ENCODE measurements around the gene LCLAT1. TPM values are rescaled to one million over a fixed set of nuclear protein-coding genes. Genes with fewer than 3 reads are reported as not detected.

LCLAT1 gene
- polyA plus RNA-seq, 1 donor = 7.4 TPM

DNA sequence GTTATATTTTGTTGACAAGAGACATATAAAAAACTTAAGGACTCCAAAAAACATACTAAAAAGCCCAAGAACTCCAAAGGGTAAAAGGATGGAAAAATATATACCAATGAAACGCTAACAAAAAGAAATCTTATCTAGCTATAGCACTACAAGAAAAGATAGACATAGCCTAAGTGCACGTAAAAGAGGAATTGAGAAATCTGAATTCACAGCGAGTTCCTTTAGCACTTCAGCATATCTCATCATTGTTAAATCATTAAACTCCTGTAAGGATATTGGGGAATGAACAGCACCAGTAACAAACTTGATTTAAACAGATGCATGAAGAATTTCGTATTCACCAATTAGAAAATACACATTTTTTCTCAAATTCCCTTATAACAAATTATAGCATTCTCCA, 226.1 kb downstream of the LCLAT1 start:
- DNase-seq (ENCODE audit: low read depth) = no peak

DNA sequence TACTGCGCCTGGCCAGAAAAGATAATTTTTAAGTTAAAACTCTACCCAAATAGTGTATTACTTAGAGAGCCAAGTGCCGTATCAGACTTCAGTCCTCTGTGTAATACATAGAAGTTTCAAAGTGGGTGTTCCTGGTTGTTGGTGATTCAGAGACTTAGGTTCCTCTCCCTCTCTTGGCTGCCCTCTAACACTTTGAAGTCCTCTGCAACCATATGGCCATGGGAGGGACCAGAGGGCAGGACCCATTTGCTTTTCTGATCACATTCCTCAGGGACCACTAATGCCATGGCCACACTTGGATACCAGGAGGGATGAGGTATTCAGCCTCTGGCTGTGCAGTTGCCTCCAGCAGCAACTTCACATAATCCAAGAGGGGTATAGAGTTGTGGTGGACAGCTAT, 228.7 kb downstream of the LCLAT1 start:
- no peak for DNase-seq (ENCODE audit: low read depth)

DNA sequence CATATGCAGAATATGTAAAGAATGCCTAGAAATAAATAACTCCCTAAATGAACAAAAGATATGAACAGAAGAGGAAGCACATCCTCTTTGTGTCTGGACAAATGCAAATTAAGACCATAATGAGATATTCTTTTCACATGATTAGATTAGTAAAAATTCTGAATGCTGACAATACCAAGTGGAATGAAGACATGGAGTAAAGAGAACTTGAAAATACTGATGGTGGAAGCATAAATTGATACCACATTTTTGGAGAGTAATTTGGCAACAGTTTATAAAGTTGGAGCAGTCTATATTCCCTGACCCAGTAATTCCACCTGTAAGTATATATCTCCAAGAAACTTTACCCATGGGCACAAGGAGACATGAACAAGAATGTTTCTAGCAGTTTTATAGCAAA, 230.2 kb downstream of the LCLAT1 start:
- no peak for DNase-seq (ENCODE audit: low read depth)

DNA sequence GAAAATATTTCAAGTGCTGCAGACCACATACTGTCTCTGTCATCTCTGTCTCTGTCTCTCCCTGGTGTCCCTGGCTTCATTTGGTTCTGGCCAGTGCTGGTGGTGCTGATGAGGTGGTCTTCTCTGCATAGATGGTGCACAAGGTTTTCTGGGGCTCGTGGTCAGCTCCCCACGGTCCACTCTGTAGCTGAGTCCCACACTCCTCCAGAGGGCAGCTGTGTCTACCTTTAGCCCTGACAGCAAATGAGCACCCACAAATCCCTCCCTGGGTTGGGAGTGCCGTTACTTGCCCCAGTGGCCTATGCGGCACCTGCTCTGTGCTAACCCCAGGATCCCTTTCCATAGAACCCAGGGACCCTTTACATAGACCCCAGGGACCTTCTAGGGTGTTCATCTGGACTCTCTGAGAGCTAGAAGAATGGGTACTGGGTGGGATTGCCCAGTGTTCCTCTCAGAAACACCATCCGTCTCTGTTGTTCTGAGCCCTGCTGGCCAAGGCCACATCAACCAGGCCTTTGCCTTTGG, 230.9 kb downstream of the LCLAT1 start:
- DNase-seq (ENCODE audit: low read depth) = no peak

DNA sequence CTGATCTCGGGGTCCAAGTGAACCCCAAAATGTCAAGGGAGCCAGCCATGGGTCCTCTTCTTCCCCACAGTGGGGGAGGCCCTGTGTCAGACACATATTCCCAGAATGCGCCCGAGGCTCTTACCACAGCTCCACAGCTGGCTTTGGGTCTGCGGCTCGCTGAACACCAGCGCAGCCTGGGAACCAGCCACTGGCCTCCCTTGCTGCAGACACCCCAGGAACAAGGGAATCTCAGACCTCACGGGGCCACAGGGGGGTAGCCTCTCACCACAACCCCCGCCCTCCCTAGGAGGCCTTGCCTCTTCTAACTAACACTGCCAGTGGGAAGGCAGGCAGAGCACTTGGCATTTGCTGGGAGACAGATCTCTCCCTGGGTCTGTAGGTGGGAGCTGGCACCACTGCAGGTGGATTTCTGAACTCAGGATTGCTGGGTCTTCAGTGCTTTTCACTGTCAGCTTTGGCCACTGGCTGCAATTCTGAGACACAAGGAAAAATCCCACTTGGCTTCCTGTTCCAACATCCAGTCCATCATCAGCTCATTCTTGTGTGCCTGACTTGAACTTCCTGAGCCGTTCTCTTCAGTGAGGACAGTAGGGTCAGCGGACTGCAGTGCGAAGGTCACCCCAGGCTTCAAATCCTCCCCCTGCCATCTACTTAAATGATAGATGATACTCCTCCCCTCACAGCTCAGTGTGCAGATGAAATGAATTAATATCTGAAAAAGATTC, 231.5 kb downstream of the LCLAT1 start:
- no peak for DNase-seq (ENCODE audit: low read depth)

DNA sequence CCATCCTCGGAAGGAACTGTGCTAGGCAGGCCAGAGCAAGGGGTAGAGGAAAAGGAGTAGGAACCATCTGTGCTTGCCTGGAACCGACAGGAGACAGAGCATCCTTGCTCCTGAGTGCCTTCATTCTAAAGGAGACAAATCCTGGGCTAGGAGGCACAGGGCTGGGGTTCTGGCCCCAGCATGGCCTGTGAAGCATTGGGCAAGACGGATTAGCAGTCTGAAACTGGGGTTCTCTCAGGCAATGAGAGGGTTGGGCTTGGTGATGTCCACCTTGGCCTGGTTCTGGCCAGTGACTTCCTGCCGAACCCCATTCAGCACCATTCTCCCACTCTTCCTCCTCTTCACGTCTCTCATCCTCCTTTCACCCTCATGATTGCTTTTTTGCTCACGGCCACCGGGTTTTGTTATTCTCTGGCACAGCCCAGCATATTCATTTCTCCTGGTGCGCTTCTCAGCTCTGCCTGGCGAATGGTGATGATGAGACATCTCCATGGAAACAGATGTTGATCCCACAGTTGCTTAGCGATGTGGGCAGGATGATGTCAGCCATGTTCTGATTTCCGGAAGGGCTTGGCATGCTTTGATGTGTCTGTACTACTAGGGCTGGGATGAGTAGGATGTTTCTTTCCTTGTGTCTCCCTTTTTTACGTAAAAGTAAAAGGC, 232.5 kb downstream of the LCLAT1 start:
- DNase-seq (ENCODE audit: low read depth) = no peak

DNA sequence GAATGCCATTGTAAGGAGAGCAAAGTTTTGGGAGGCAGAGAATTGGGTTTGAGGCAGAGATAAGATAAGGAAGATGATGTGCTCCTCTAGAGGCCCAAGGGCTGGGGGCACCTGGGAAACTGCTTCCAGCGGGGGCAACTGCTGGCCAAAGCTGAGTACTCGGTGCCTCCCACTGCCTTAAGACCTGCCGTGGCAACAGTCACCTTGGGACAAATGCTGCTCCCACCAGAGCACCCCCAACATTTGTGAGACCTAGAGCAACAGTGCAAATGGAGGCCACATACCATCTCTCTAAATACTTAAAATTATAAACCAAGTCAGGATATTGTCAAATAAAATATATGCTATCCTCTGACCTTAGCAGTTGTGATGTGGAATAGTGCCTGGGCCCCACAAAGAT, 233.1 kb downstream of the LCLAT1 start:
- no peak for DNase-seq (ENCODE audit: low read depth)

DNA sequence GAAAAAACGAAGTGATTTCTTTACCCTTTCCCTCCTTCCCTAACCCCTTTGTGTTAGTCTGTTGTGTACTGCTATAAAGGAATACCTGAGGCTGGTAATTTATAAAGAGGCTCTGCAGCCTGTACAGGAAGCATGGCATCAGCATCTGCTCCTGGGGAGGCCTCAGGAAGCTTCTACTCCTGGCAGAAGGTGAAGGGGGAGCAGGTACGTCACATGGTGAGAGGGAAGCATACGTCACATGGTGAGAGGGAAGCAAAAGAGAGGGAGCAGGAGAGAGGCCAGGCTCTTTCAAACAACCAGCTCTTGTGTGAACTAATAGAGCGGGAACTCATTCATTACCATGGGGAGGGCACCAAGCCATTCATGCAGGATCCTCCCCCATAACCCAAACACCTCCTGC, 234.0 kb downstream of the LCLAT1 start:
- no peak for DNase-seq (ENCODE audit: low read depth)

DNA sequence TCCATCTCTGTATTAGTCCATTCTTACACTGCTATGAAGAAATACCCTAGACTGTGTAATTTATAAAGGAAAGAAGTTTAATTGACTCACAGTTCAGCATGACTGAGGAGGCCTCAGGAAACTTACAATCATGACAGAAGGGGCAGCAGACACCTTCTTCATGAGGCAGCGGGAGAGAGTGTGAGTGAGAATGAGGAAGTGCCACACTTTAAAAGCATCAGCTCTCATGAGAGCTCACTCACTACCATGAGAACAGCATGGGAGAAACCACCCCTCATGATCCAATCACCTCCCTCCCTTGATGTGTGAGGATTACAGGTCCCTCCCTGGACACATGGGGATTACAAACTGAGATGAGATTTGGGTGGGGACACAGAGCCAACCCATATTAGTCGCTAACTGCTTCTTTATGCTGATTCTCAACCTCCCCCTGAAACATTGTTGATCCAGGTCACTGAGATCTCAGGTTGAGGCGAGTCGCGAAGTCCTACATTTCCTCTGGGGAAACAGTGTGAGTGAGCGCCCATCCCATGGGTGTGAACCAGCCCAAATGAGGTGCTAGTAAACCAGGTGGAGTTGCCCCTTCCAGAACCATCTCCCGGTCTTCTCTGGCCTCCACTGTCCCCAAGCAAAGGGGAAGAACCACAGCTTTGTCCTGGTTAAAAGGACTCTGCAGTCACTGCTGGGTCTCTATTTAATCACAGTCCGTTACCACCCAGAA, 236.3 kb downstream of the LCLAT1 start:
- no peak for DNase-seq (ENCODE audit: low read depth)

DNA sequence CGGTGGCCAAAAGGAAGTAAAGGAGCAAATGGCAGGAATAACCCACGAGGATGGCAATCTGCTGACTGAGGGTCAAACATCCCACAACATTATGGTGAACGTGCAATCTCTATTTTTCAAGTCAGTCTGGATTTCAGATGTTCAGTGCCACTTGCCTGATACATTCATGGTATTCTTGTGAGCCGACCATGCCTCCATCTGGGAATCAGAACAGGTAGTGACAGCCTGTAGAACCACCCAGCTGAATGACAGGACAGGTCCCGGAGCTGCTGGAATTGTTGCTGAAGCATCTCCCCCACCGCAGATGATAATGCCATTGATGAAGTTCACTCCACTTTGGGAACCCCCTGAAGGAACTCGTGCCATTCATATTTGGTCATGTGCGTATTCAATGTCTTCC, 237.0 kb downstream of the LCLAT1 start:
- DNase-seq (ENCODE audit: low read depth) = no peak

DNA sequence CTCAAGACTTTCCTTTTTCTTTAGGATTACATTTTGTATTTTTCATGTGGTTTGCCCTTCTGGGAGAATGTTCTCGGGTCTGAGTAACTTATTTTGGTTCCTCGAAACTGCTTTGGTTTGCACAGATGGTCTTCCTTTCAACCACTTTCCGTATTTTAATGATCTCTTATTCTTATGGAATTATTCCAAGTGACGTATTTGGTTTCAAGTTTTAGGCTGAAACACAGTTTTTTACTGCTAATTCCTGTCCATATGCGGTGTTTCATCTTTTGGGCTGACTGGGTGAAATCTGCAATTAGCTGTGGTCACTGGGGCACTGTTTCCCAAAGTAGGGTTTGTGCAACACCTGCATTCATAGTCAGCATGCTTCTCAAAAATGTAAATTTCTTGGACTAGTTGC, 237.5 kb downstream of the LCLAT1 start:
- DNase-seq (ENCODE audit: low read depth) = no peak

DNA sequence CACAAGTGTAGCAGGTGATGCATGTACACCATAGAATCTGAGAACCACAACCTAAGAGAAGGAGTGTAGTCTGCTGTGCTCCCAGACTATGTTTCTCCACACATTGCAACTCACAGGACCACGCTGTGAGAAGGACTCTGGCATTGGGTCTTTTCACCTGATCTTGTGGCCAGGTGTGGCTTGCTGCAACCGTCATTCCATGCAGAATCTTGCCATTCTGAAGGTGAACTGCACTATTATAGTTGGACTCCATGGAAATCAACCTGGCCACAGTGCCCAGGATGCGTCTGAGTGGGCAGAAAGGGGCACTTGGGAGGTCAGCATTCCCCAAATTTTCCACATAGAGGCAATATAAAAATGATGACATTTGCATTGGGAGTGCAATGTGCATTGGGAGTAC, 237.9 kb downstream of the LCLAT1 start:
- no peak for DNase-seq (ENCODE audit: low read depth)

DNA sequence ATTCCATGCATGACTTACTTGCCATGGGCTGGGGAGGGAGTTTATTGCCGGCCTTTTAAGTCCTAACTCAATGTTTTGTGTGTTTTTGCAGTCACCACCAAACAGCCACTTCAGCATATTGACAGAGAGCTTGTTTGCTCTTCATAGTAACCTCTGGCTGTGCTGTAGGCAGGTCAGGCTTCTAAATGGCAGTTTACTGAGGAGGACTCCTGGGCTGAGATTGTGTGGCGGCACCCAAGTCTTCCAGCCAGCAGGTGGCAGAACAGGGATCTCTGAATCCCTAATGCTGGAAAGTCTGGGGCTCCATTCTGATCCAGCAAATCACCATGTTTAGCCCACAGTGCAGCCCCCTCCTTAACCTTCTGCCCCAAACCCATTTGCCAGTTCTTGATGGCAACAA, 239.0 kb downstream of the LCLAT1 start:
- no peak for DNase-seq (ENCODE audit: low read depth)

DNA sequence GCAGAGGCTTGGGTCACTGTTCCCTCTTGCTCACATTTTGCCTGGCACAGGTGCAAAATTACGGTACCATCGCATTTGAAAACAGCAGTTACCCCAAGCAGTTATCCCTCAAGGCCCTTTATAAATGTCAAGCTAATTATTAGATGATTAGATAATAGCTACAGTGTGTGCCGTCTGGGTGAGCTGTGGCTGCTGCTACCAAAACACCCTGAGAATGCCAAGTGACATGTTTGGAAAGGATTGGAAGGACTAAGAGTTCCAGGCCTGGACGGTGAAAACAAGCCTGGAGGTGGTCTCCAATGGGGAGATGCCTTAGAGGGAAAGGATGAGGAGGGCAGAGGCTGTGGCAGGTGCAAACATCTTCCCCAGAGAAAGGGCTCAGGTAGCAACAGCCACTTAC, 239.6 kb downstream of the LCLAT1 start:
- no peak for DNase-seq (ENCODE audit: low read depth)

DNA sequence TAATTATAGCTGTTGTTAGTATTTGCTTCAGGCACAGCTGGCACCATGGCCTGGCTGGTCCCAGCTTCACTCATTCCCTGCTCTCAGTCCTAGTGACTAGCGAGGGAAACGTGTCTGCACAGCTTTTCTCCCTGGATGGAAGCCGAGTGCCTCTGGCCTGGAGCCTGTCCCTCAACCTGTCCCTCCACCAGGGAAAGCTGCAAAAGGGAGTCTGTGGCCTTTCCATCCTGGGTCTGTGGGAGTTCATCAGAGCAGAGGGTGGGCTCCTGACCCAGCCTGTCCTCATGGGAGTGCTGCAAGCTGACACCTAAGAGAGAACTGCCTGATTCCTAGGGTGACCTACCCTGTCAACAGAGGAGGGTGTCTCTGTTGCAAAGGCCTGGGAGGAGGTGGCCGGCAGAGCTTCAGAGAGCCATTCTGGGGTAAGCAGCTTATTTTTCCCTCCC, 241.9 kb downstream of the LCLAT1 start:
- no peak for DNase-seq (ENCODE audit: low read depth)

DNA sequence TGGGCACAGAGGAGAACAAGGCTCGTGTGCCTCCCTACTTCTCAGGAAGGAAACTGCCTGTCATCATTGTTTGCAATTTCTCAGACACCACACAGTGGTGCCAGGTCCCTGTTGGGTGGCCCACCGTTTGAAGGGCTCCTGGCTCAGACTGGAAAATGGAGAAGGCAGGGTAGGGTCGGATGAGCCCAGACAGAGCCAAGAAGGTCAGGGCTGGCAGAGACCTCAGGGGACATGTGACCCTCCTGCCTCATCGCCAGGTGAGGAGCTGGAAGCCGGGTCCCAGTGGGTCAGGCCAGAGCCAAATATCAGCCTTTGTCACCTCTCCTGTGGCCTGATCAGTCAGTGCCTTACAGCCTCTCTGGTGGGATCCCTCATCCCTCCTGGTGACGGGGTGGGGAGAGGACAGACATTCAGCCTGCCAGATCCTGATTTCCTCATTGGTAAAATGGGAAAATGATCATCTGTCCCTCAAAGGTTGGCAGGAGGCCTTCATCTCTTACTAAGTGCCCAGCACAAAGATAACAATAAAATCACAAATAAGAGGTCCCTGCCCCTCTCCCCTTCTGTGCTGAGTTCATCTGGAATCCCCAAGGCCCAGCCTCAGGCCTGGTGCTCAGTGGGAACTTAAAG, 242.6 kb downstream of the LCLAT1 start:
- no peak for DNase-seq (ENCODE audit: low read depth)

DNA sequence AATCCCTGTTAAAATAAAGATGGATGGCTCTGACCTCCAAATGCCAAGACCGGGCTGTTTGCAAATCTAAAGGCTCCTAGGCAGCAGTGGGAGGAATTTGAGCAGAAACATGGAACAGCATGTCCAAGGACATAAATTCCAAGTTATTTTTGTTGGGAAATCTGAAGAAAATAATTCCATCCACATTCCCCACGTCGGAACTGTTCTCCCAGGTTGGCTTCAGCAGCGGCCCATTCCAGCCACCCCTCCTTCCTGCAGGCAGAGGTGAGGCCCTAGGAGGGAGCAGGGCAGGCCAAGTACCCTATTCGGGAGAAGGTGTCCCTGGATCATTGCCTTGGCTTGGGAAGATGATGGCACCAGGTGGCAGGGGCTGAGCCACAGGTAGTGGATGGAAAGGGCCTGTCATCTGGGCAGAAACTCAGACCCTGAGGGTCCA, 243.1 kb downstream of the LCLAT1 start:
- DNase-seq (ENCODE audit: low read depth) = no peak

DNA sequence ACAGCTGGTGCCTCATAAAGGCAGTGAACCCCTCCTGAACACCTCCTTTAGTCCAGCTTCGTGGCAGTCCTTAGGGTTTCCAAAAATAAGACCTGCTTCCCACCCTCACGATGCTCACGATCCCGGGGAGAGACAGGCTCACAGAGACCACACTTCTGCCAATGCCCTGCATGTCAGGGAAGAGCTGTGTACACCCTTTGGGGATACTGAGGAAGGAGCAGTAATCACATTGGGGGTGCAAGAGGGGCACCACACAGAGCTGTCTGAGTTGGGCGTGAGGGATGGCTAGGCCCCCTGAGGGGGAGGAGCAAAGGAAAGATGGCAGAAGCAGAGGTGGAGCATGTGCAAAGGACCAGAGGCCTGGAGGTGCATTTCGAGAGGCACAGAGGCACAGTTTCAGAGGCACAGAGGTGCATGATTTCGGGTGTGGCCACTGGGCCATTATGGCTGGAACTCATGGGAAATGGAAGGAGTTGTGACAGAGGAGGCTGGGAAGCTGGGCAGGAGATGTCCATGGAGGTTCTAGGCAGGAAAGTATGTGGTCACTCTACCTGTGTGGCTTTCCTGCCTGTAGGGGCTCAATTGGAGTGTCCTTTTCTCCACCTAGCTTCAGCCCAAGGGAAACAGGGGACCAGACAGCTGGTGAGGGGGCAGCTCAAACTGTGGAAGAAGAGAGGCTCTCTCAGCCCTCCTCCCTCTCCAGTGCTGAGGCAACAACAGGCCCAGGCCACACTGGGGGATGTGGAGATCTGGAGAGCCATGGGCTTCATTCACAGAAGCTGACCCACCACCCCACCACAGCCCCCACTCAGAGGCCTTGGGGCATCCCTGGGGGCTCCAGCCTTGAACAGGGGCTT, 244.3 kb downstream of the LCLAT1 start:
- DNase-seq (ENCODE audit: low read depth) = no peak

DNA sequence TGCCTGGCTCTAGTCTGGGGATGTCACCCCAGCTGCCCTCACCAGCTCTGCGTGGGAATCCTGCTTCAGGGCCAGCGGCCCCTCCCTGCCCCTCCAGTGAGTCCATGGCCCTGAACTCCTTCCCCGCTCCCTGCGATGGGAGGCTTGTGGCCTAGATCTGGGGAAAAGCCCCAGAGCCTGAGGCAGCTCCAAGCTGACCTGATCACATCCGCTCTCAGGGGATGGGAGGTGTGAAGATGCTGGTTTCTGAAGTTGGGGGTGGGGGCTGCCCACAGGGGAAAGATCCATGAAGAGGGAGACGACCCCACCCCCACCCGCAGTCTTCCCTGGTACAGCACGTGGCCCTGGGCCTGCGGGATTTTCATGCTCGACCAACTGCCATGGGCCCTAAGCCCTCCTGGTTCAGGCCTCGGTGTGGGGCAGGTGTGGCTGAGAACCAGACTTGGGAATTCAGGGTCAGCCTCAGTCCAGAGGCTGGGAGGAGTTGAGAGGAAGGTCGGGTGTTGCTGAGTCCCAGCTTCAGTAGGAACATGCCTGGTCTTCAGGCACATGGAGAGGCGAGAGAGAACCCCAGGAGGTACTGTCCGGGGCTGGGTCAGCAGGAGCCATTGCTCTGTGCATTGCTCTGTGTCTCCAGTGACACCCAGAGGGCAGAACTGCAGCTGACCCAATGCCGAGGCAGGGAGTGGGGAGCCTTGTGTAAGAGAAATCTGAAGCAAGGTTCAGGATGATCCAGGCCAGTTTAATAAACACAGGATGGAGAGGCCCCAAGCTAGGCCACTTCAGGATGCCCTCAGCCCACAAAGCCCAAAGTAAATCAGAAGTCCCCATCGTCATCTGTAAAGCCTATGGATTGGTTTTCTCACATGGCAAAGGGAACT, 245.1 kb downstream of the LCLAT1 start:
- no peak for DNase-seq (ENCODE audit: low read depth)

DNA sequence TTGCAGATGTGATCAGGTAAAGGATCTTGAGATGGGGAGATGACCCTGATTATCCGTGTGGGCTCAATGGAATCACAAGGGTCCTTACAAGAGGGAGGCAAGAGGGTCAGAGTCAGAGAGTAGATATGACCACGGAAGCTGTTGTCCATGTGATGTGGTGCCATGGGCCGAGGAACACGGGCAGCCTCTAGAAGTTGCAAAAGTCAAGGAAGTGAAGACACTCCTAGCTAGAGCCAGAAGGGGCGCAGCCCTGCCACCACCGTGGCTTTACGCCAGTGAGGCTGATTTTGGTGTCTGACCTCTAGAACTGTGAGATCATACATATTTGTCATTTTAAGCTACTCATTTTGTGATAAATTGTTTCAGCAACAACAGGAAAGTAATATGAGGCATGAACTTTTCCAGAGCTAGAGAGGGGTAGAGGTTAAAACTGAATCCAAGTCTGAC, 245.8 kb downstream of the LCLAT1 start:
- no peak for DNase-seq (ENCODE audit: low read depth)

All from forelimb muscle (tissue), 1 donor.